Keratinocyte (primary cell): ENCODE data around the gene ABCA4. TPM values are rescaled to one million over a fixed set of nuclear protein-coding genes. Genes with fewer than 3 reads are reported as not detected.

ENCODE experiments used
- DNase-seq: peaks from one replicate; pipeline ENCODE4 v3.0.0-alpha.2; 2011; ENCODE audit warnings: low read depth, missing footprints, low spot score
- FAIRE-seq: peaks from 2 replicates; lab custom pipeline; 2011; peaks lifted over from hg19 to GRCh38; lab: Jason Lieb, UNC
- H2AFZ ChIP-seq: 2 replicates; pipeline ENCODE4 v1.6.0; 2012; ENCODE audit warnings: low read length, control low read depth, inconsistent platforms; ENCODE audit not compliant: control insufficient read depth
- H3K27ac ChIP-seq: 2 replicates; pipeline ENCODE4 v1.5.1; 2011; ENCODE audit warnings: low read length; ENCODE audit not compliant: control insufficient read depth, insufficient read depth
- H3K27me3 ChIP-seq: 3 replicates; pipeline ENCODE4 v1.6.0; 2011; ENCODE audit warnings: low read length; ENCODE audit not compliant: control insufficient read depth, insufficient read depth; ENCODE audit errors: extremely low read depth
- H3K36me3 ChIP-seq, 2 experiments: 2 replicates in 1 of 2; 3 replicates in 1 of 2; pipeline ENCODE4 v1.5.1; 2011; ENCODE audit warnings: low read length in 2 of 2, mild to moderate bottlenecking in 1 of 2; ENCODE audit not compliant: control insufficient read depth in 2 of 2, insufficient read depth in 2 of 2; ENCODE audit errors: extremely low read depth in 1 of 2
- H3K4me1 ChIP-seq: 3 replicates; pipeline ENCODE4 v1.5.1; 2011; ENCODE audit warnings: low read length; ENCODE audit not compliant: control insufficient read depth, insufficient read depth; ENCODE audit errors: extremely low read depth
- H3K4me2 ChIP-seq: 3 replicates; pipeline ENCODE4 v1.6.0; 2011; ENCODE audit warnings: low read depth, low read length; ENCODE audit not compliant: control insufficient read depth, insufficient read depth; ENCODE audit errors: extremely low read depth
- H3K4me3 ChIP-seq, 3 experiments: fragments of 200-600 bp in 1 of 3; sonication (generic) in 1 of 3; 2 replicates in 2 of 3; 3 replicates in 1 of 3; pipeline ENCODE4 v1.5.1; 2011 to 2016; ENCODE audit warnings: low read length in 3 of 3, mild to moderate bottlenecking in 3 of 3, control low read depth in 2 of 3, inconsistent platforms in 1 of 3, low read depth in 1 of 3, mixed read lengths in 1 of 3, mixed run types in 1 of 3, moderate library complexity in 1 of 3; ENCODE audit not compliant: control insufficient read depth in 2 of 3, insufficient read depth in 2 of 3; ENCODE audit errors: extremely low read depth in 1 of 3
- H3K79me2 ChIP-seq: 2 replicates; pipeline ENCODE4 v1.6.0; 2012; ENCODE audit warnings: low read length; ENCODE audit not compliant: control insufficient read depth, insufficient read depth
- H3K9ac ChIP-seq: 3 replicates; pipeline ENCODE4 v1.6.0; 2011; ENCODE audit warnings: low read length; ENCODE audit not compliant: control insufficient read depth, insufficient read depth; ENCODE audit errors: extremely low read depth
- H3K9me1 ChIP-seq: 3 replicates; pipeline ENCODE4 v1.6.0; 2011; ENCODE audit warnings: low read length; ENCODE audit not compliant: control insufficient read depth, insufficient read depth; ENCODE audit errors: extremely low read depth
- H3K9me3 ChIP-seq: 2 replicates; pipeline ENCODE4 v1.5.1; 2012; ENCODE audit warnings: low read depth, low read length; ENCODE audit not compliant: control insufficient read depth
- H4K20me1 ChIP-seq: 3 replicates; pipeline ENCODE4 v1.6.0; 2011; ENCODE audit warnings: low read length; ENCODE audit not compliant: control insufficient read depth, insufficient read depth; ENCODE audit errors: extremely low read depth
- CTCF ChIP-seq, 3 experiments: IDR thresholded peaks in 1 of 3; conservative IDR thresholded peaks in 1 of 3; optimal IDR thresholded peaks in 1 of 3; 2 replicates in 2 of 3; 3 replicates in 1 of 3; pipeline versions ENCODE3 to v1.5.1; 2011; ENCODE audit warnings: low read length in 3 of 3, mild to moderate bottlenecking in 3 of 3, moderate library complexity in 2 of 3, control low read depth in 1 of 3, inconsistent platforms in 1 of 3; ENCODE audit not compliant: insufficient read depth in 2 of 3; ENCODE audit errors: extremely low read depth in 1 of 3
- EZH2 ChIP-seq: IDR thresholded peaks from one replicate; pipeline ENCODE4 v1.6.1; 2012; ENCODE audit warnings: inconsistent platforms, mild to moderate bottlenecking, low read length, moderate library complexity
- dilution Hi-C: fragments of 300-500 bp; cut with MboI; formaldehyde crosslinking; loops from one replicate; pipeline ENCODE4 v1.7.0; 2020; ENCODE audit warnings: low sequenced_read_pairs; ENCODE audit not compliant: extremely low pct_ligation_motif_present
- polyA plus RNA-seq, 5 experiments: library from polyadenylated mRNA; depleted of rRNA in 3 of 5; stranded (reverse) in 3 of 5; stranded (forward) in 1 of 5; unstranded in 1 of 5; fragments of >200 nt; gene quantifications; 1 replicate in 1 of 5; 2 replicates in 3 of 5; 3 replicates in 1 of 5; pipeline versions ENCODE4 v1.2.1 to v1.2.3, GENCODE V29; 2011 to 2012; ENCODE audit warnings: missing spikeins in 2 of 5, low read depth in 1 of 5, low replicate concordance in 1 of 5

The ABCA4 gene
- polyA plus RNA-seq, 1 donor (not counting 4 experiments of a cell fraction or from before 2014, with no cell fraction given), result 0.04 TPM

- no peak overlapping the region for H3K4me2 ChIP-seq
- no peak overlapping the region for H3K9ac ChIP-seq
- TF ChIP-seq CTCF (optimal IDR thresholded peaks at IDR 0.05 in 1 of 3, IDR thresholded peaks at IDR 0.05 in 1 of 3, conservative IDR thresholded peaks at IDR 0.05 in 1 of 3; ENCODE audit: extremely low read depth in 1 of 3, insufficient read depth in 2 of 3, low read length in 3 of 3), result no peak
- TF ChIP-seq EZH2, result no peak
- no peak overlapping the region for H2AFZ ChIP-seq
- no peaks in the 10 kb centered on the region for H3K9me3 ChIP-seq
- no peaks in the 10 kb centered on the region for H4K20me1 ChIP-seq
- no peaks in the 10 kb centered on the region for H3K36me3 ChIP-seq
- no peak overlapping the region for H3K4me3 ChIP-seq
- DNase-seq (no peak), FAIRE-seq (no peak)
- dilution Hi-C loops, result no loop called here
- H3K79me2 ChIP-seq, result no peaks in the 10 kb centered on the region
- H3K4me1 ChIP-seq, result peaks cover 18% of the 10 kb centered on the region
- H3K9me1 ChIP-seq, result no peaks in the 10 kb centered on the region
- H3K27me3 ChIP-seq, result no peaks in the 10 kb centered on the region
- H3K27ac ChIP-seq, result no peak overlapping the region
Measured at GRCh38 chr1:94036730-94037129, 84.2 kb downstream of the ABCA4 start.

- Histone ChIP-seq H4K20me1 (no peaks in the 10 kb centered on the region), H3K9me1 (no peaks in the 10 kb centered on the region), H3K4me1 (peaks cover 10% of the 10 kb centered on the region), H3K9ac (no peak overlapping the region), H2AFZ (no peak overlapping the region), H3K4me2 (no peak overlapping the region), H3K27me3 (no peaks in the 10 kb centered on the region), H3K4me3 (no peak overlapping the region), H3K36me3 (no peaks in the 10 kb centered on the region), H3K9me3 (no peaks in the 10 kb centered on the region), H3K79me2 (no peaks in the 10 kb centered on the region), H3K27ac (no peak overlapping the region)
- DNase-seq (no peak), FAIRE-seq (no peak)
- dilution Hi-C loops, result no loop called here
- no peak for TF ChIP-seq CTCF (optimal IDR thresholded peaks at IDR 0.05 in 1 of 3, IDR thresholded peaks at IDR 0.05 in 1 of 3, conservative IDR thresholded peaks at IDR 0.05 in 1 of 3; ENCODE audit: extremely low read depth in 1 of 3, insufficient read depth in 2 of 3, low read length in 3 of 3)
- no peak for TF ChIP-seq EZH2
Measured at GRCh38 chr1:94033849-94034248, 87.1 kb downstream of the ABCA4 start.
